ENCODE measurements around the gene KCNN4. TPM values are rescaled to one million over a fixed set of nuclear protein-coding genes. Genes with fewer than 3 reads are reported as not detected.

KCNN4 gene
- total RNA-seq, 1 experiment from 2014 or later, result not detected

- DNase-seq (ENCODE audit: low spot score), result no peak
- no TSS peak for BruUV-seq (replicated peaks)
- H3K9me3 ChIP-seq (ENCODE audit: low read depth, low read length, poor library complexity, severe bottlenecking), result no peaks in the 10 kb centered on the region
- ChIA-PET POLR2A (ENCODE audit: low non-redundant PET) (no interaction called here), CTCF (no interaction called here)
- TF ChIP-seq CTCF (conservative IDR thresholded peaks at IDR 0.05; ENCODE audit: low read depth, low read length) (no peak), EZH2 (IDR thresholded peaks at IDR 0.05; ENCODE audit: borderline replicate concordance, low read depth, low read length, poor library complexity, severe bottlenecking) (no peak)
- H3K27ac ChIP-seq (ENCODE audit: low read depth, low read length, poor library complexity, severe bottlenecking), result no peak overlapping the region
- intact Hi-C loops (cut with micrococcal nuclease; ENCODE audit: unreplicated experiment), result no loop called here
- no peak overlapping the region for H3K4me3 ChIP-seq (ENCODE audit: low read depth, low read length, poor library complexity, severe bottlenecking)
- no peaks in the 10 kb centered on the region for H3K27me3 ChIP-seq (replicated peaks; ENCODE audit: insufficient read depth, low read depth, low read length, poor library complexity)
- H3K4me1 ChIP-seq (ENCODE audit: insufficient read depth, low read length, poor library complexity, severe bottlenecking), result no peaks in the 10 kb centered on the region
- peaks cover 82% of the 10 kb centered on the region for H3K36me3 ChIP-seq (ENCODE audit: insufficient read depth, low read length, poor library complexity, severe bottlenecking)
These were observed 41.1 kb downstream of the KCNN4 start for GRCh38 chr19:43739439-43740235.

- TF ChIP-seq EZH2 (IDR thresholded peaks at IDR 0.05; ENCODE audit: borderline replicate concordance, low read depth, low read length, poor library complexity, severe bottlenecking), result no peak
- no peak for TF ChIP-seq CTCF (conservative IDR thresholded peaks at IDR 0.05; ENCODE audit: low read depth, low read length)
- ChIA-PET POLR2A (ENCODE audit: low non-redundant PET) (no interaction called here), CTCF (no interaction called here)
- no peaks in the 10 kb centered on the region for H3K27me3 ChIP-seq (replicated peaks; ENCODE audit: insufficient read depth, low read depth, low read length, poor library complexity)
- no peaks in the 10 kb centered on the region for H3K4me1 ChIP-seq (ENCODE audit: insufficient read depth, low read length, poor library complexity, severe bottlenecking)
- intact Hi-C loops (cut with micrococcal nuclease; ENCODE audit: unreplicated experiment), result no loop called here
- H3K27ac ChIP-seq (ENCODE audit: low read depth, low read length, poor library complexity, severe bottlenecking), result no peak overlapping the region
- H3K4me3 ChIP-seq (ENCODE audit: low read depth, low read length, poor library complexity, severe bottlenecking), result no peak overlapping the region
- no peak for DNase-seq (ENCODE audit: low spot score)
- no TSS peak for BruUV-seq (replicated peaks)
- no peaks in the 10 kb centered on the region for H3K9me3 ChIP-seq (ENCODE audit: low read depth, low read length, poor library complexity, severe bottlenecking)
- peaks cover 75% of the 10 kb centered on the region for H3K36me3 ChIP-seq (ENCODE audit: insufficient read depth, low read length, poor library complexity, severe bottlenecking)
These were observed 42.0 kb downstream of the KCNN4 start for GRCh38 chr19:43738780-43739211.

- ChIA-PET POLR2A (ENCODE audit: low non-redundant PET) (no interaction called here), CTCF (interaction anchor here (0.6 to 0.7 kb wide), 2 partner anchors 9 to 208 kb away, joined by 3 to 5 read pairs; no protein-coding TSS in a partner anchor)
- DNase-seq (ENCODE audit: low spot score), result no peak
- no peaks in the 10 kb centered on the region for H3K27me3 ChIP-seq (replicated peaks; ENCODE audit: insufficient read depth, low read depth, low read length, poor library complexity)
- H3K4me3 ChIP-seq (ENCODE audit: low read depth, low read length, poor library complexity, severe bottlenecking), result no peak overlapping the region
- no TSS peak for BruUV-seq (replicated peaks)
- no peaks in the 10 kb centered on the region for H3K9me3 ChIP-seq (ENCODE audit: low read depth, low read length, poor library complexity, severe bottlenecking)
- peaks cover 76% of the 10 kb centered on the region for H3K36me3 ChIP-seq (ENCODE audit: insufficient read depth, low read length, poor library complexity, severe bottlenecking)
- no peak for TF ChIP-seq EZH2 (IDR thresholded peaks at IDR 0.05; ENCODE audit: borderline replicate concordance, low read depth, low read length, poor library complexity, severe bottlenecking)
- TF ChIP-seq CTCF (conservative IDR thresholded peaks at IDR 0.05; ENCODE audit: low read depth, low read length), result no peak
- intact Hi-C loops (cut with micrococcal nuclease; ENCODE audit: unreplicated experiment), result no loop called here
- no peaks in the 10 kb centered on the region for H3K4me1 ChIP-seq (ENCODE audit: insufficient read depth, low read length, poor library complexity, severe bottlenecking)
- no peak overlapping the region for H3K27ac ChIP-seq (ENCODE audit: low read depth, low read length, poor library complexity, severe bottlenecking)
These were observed 44.8 kb downstream of the KCNN4 start for GRCh38 chr19:43735957-43736356.

Measured in A673 (cell line).